GM19324 (cell line): ENCODE results near the gene MED22.
A peak's percentile ranks its signal among the peaks of the same experiment; 100 is the strongest.
"Not testable (repeated sequence)": the region's sequence is repeated elsewhere in the genome, so short reads cannot be mapped to it uniquely, and the experiment has no call there.

Experiments
- ATAC-seq: cut with Tn5 transposase; IDR thresholded peaks from one replicate; pipeline ENCODE4 v1.9.1; 2021; ENCODE audit warnings: mild to moderate bottlenecking, moderate library complexity; ENCODE audit not compliant: unreplicated experiment, low FRiP score

MED22 gene

DNA sequence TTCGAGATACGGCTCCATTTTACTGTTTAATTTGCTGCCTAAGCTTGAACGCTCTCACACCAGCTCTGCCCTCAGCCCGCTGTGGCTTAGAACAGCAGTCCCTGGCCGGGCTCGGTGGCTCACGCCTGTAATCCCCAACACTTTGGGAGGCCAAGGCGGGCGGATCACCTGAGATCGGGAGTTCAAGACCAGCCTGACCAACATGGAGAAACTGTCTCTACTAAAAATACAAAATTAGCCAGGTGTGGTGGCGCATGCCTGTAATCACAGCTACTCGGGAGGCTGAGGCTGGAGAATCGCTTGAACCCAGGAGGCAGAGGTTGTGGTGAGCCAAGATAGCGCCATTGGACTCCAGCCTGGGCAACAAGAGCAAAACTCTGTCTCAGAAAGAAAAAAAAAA lies 29.3 kb upstream of the MED22 start:
- ATAC-seq: not testable (repeated sequence)

GRCh38 chr9:133375724-133376654 lies 28.1 kb upstream of the MED22 start, which contains the start of the genes STKLD1 and SURF4:
Gene STKLD1, plus strand, starts transcription at chr9:133376366. Its CDS starts 108 bp downstream, at chr9:133376474.
Gene SURF4, minus strand, starts transcription at chr9:133376060. Its CDS starts 91 bp downstream, at chr9:133375969.
- peak; percentile 93 for ATAC-seq

DNA sequence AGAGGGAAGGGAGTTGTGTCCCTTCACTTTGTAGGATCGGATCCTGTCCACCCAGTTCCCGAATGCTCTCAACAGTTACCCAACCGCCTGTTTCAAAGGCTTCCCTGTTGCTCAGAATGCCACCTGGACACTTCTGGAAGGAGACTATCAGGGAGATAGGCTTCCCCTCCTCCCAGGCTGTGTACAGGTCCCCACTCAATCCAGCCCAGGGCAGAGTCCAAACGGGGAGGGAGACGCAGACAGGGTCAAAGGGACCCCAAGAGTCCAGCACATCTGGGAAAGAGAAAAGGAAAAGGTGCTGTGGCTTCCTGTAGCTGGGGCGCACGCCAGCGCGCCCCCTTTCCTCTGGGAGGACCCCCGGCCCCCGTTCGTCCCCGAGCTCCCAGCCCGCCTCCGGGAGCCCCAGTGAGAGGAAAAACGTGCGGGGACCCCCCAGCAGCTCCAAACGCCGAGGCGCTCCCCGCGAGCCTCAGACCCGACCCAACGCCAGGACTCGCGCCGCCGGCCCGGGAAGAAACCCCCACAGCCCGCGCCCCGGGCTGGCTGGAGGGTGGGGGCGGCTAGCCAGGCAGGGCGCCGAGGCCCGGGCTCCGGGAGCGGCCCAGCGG lies 27.3 kb upstream of the MED22 start:
- ATAC-seq: peak; percentile 5

- ATAC-seq: no peak
Observed at GRCh38 chr9:133374612-133375115, 26.7 kb upstream of the MED22 start.

DNA sequence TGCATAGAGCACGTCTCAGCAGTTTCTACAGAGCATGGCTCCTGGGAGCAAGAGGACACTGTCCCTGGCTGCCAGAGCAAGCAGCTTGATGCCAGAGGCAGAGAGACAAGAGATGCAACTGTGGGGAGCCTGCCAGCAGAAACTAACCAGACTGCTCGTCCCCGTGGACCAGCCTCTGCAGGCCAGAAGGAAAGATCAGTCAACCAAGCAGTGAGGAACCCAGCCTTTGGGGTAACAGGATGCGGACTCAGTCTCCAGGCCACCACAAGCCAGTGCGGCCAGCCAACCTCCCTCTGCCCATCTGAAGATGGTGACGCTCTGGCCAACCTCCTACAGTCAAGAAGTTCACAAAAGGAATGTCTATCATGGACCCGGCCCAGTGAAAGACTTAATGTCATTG lies 24.2 kb upstream of the MED22 start:
- no peak for ATAC-seq

GRCh38 chr9:133371261-133371711 lies 23.4 kb upstream of the MED22 start:
- ATAC-seq: no peak

DNA sequence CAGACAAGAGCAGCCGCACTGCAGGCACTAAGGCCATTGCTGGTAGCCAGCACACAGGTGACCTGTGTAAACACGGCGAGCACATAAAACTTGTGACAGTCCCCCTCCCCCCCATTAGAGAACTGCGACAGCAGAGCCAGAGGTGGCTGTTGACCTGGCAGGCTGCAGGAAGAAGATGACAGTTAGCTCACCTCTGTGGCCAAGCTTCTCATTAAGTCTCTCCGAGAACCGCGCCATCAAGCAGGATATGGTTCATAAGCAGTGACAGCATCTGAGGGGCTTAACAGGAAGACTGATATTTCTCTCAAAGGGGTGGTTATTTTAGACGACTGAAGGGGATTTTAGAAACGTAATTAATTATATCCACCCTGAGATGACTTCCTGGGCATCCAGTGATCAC lies 22.8 kb upstream of the MED22 start:
- ATAC-seq: no peak

DNA sequence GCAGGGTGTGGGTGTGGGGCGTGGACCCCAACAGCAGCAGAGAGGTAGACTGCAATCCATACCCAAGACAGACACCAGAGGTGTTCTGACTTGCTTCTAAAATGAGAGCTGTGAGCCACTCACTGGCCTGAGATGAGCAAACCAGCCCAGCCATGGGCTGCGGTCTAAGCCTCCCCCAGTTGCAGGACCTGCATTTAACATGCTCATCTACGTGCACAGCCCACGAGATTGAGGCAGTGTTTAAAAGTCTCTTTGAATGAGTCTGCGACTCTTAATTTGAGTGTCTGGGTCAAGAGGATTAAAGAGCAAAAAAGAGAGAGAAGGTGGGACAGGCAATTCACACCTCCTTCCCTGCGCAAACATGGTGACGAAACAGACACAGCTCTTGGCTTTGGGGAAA lies 22.0 kb upstream of the MED22 start:
- ATAC-seq: no peak

DNA sequence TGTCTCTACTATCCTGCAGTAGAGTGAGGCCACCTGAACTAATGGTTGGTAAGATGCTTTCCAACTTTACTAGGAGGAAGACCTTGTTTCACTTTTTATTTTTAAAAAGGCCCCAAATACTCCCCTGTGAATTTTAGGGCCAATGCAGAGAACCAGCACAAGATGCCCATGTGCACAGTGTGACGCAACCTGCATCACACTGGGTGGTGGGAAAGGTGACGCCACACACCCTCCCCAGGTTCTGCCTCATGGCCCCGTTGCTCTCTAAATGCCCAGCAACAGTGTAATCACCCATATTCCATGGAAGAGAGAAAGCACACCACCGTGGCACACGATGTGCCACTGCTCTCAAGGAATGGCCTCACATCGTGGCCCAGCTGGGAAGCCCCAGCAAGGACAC lies 21.5 kb upstream of the MED22 start:
- ATAC-seq: no peak

DNA sequence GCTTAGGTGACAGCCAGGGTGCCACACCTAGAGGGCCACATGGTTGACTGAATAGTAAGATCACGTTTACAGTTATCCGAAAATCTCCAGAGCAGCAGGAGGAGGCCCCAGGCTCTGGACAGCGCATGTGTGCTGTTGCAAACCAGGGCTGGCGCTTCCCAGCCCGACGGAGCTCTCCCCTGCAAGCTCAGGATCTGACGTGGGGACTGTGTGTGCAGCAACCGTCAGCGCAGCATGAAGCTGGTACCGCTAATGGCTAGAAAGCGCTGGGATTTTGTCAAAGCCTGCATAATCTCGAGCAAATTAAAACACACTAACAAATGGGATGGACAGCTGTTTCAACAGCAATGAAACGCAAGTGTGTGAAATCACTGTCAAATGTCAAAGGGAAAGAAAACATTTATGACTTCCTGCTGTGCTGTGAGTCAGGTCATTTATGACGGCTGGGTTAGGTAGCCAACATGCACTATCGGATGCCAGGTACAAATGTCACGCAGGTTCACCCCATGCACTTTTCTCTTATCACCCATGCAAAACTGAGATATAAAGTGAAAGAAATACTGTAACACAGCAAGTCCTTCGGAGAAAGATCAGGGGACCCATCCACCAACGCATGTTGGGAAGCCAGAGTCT lies 20.4 kb upstream of the MED22 start:
- no peak for ATAC-seq

GRCh38 chr9:133367778-133368177 lies 19.8 kb upstream of the MED22 start:
- ATAC-seq: no peak

DNA sequence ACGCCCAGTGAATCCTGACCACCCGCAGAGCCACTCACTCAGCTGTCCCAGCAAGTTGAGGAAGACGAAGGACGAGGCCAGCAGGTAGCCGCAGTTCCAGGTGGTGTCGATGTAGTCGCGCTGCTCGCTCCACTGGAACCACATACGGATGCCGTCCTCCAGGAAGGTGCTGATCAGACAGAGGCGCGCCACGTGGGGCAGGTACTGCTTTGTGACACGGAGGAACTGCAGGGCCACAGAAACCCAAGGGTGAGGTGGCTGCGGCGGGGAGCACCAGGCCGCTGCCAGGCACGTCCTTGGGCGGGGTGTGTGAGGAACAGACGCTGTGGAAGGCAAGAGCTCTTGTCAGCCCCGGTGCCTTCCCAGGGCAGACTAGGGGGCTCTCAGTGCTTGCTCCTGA lies 19.3 kb upstream of the MED22 start:
- no peak for ATAC-seq

DNA sequence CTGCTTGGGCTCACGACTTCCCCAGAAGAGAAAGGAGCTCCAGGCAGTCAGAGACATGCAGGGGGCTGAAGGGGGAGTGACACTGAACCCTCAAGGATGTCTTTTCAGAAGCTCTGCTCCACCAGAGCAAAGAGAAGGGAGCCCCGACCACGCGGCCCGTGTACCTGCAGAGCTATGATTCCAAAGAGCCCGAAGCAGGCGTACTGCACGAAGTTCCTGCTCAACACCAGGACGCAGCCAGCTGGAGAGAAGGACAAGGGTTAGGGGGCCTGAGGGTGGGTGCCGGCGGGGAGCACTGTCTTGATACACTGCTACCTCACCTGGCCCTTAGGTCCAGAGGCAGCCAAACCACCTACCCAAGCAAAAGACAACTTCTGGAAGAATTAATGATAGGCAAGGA lies 18.5 kb upstream of the MED22 start:
- no peak for ATAC-seq

- no peak for ATAC-seq
Observed at GRCh38 chr9:133362359-133363044, 14.6 kb upstream of the MED22 start.

- no peak for ATAC-seq
Observed at GRCh38 chr9:133361507-133362092, 13.7 kb upstream of the MED22 start.

- no peak for ATAC-seq
Observed at GRCh38 chr9:133360400-133361393, 12.8 kb upstream of the MED22 start.

- ATAC-seq: no peak
Observed at GRCh38 chr9:133359399-133360175, 11.7 kb upstream of the MED22 start.

GRCh38 chr9:133357656-133358055 lies 9.7 kb upstream of the MED22 start:
- no peak for ATAC-seq
